ENCODE data around the gene PARD3.

The PARD3 gene

GRCh38 chr10:34789966-34790506, 25.1 kb downstream of the PARD3 start:
- Histone ChIP-seq H3K4me1 (ENCODE audit: control insufficient read depth in 1 of 2, insufficient read depth in 2 of 2, low read length in 2 of 2) (no peaks in the 10 kb centered on the region), H2BK120ac (ENCODE audit: insufficient read depth, low read length, poor library complexity) (no peak overlapping the region), H3K36me3 (ENCODE audit: control insufficient read depth in 1 of 2, insufficient read depth in 2 of 2, low read length in 2 of 2) (no peaks in the 10 kb centered on the region), H3K23ac (ENCODE audit: low read length) (no peak overlapping the region), H4K12ac (ENCODE audit: low read depth, low read length) (no peak overlapping the region), H2AK5ac (ENCODE audit: low read length) (no peak overlapping the region), H4K8ac (ENCODE audit: low read depth, low read length) (no peak overlapping the region), H3K18ac (ENCODE audit: low read length) (no peak overlapping the region), H3K4me2 (ENCODE audit: low read length) (no peak overlapping the region), H3K9ac (ENCODE audit: low read length) (no peak overlapping the region), H2BK5ac (ENCODE audit: low read depth, low read length, poor library complexity) (no peak overlapping the region), H3K9me3 (ENCODE audit: insufficient read depth, low read depth, low read length) (peaks cover 2% of the 10 kb centered on the region), H4K91ac (ENCODE audit: low read depth, low read length) (no peak overlapping the region), H3K27me3 (ENCODE audit: insufficient read depth, low read length) (no peaks in the 10 kb centered on the region), H2AFZ (ENCODE audit: insufficient read depth, low read length, poor library complexity) (no peak overlapping the region), H3K4ac (ENCODE audit: low read depth, low read length) (no peak overlapping the region), H3K4me3 (ENCODE audit: low read depth, low read length) (no peak overlapping the region), H3K27ac (ENCODE audit: low read depth, low read length) (no peak overlapping the region), H3K14ac (ENCODE audit: low read length) (no peak overlapping the region), H2BK12ac (ENCODE audit: low read length) (no peak overlapping the region), H3K79me2 (ENCODE audit: control insufficient read depth, insufficient read depth, low read length, poor library complexity) (peaks cover 3% of the 10 kb centered on the region), H3K79me1 (ENCODE audit: low read length) (no peaks in the 10 kb centered on the region)
- WGBS (ENCODE audit: extremely low coverage, insufficient coverage, insufficient read length): no CpG with 5 or more reads among the region's 4 CpGs
- DNase-seq: no peak

DNA sequence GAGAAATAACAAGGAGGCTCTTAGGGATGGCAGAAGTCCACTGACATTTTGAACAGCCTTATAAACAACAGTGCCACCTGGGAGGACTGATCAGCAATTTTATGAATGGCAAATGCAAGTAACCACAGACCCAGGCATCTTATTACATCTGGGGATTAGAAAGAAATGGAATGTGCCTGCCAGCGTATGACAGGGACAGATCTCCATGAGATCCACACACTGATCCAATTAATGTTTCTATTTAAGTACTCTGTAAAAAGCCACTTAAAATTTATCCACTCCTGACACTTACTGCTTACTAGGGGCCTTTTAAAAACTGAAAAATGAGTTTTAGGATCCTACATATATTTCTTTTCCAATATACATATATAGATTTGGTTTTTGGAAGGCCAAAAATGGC, 28.6 kb downstream of the PARD3 start:
- H3K9me3 ChIP-seq (ENCODE audit: insufficient read depth, low read depth, low read length): no peaks in the 10 kb centered on the region
- no peak overlapping the region for H3K18ac ChIP-seq (ENCODE audit: low read length)
- H3K79me2 ChIP-seq (ENCODE audit: control insufficient read depth, insufficient read depth, low read length, poor library complexity): peaks cover 3% of the 10 kb centered on the region
- H3K14ac ChIP-seq (ENCODE audit: low read length): no peak overlapping the region
- no peak overlapping the region for H2AFZ ChIP-seq (ENCODE audit: insufficient read depth, low read length, poor library complexity)
- H3K4me3 ChIP-seq (ENCODE audit: low read depth, low read length): no peak overlapping the region
- no peak overlapping the region for H3K4ac ChIP-seq (ENCODE audit: low read depth, low read length)
- no peak overlapping the region for H3K4me2 ChIP-seq (ENCODE audit: low read length)
- no peak overlapping the region for H2BK5ac ChIP-seq (ENCODE audit: low read depth, low read length, poor library complexity)
- H3K4me1 ChIP-seq (ENCODE audit: control insufficient read depth in 1 of 2, insufficient read depth in 2 of 2, low read length in 2 of 2): peaks cover 0 to 2% of the 10 kb centered on the region in 2 experiments
- H3K36me3 ChIP-seq (ENCODE audit: control insufficient read depth in 1 of 2, insufficient read depth in 2 of 2, low read length in 2 of 2): no peaks in the 10 kb centered on the region
- no peak overlapping the region for H2BK12ac ChIP-seq (ENCODE audit: low read length)
- H2BK120ac ChIP-seq (ENCODE audit: insufficient read depth, low read length, poor library complexity): no peak overlapping the region
- no peak overlapping the region for H3K23ac ChIP-seq (ENCODE audit: low read length)
- H4K91ac ChIP-seq (ENCODE audit: low read depth, low read length): no peak overlapping the region
- no peaks in the 10 kb centered on the region for H3K79me1 ChIP-seq (ENCODE audit: low read length)
- no peaks in the 10 kb centered on the region for H3K27me3 ChIP-seq (ENCODE audit: insufficient read depth, low read length)
- H4K12ac ChIP-seq (ENCODE audit: low read depth, low read length): no peak overlapping the region
- whole genome bisulfite sequencing (ENCODE audit: extremely low coverage, insufficient coverage, insufficient read length): no CpG with 5 or more reads among the region's 1 CpG
- no peak overlapping the region for H3K27ac ChIP-seq (ENCODE audit: low read depth, low read length)
- H4K8ac ChIP-seq (ENCODE audit: low read depth, low read length): no peak overlapping the region
- no peak overlapping the region for H3K9ac ChIP-seq (ENCODE audit: low read length)
- no peak for DNase-seq
- H2AK5ac ChIP-seq (ENCODE audit: low read length): no peak overlapping the region

DNA sequence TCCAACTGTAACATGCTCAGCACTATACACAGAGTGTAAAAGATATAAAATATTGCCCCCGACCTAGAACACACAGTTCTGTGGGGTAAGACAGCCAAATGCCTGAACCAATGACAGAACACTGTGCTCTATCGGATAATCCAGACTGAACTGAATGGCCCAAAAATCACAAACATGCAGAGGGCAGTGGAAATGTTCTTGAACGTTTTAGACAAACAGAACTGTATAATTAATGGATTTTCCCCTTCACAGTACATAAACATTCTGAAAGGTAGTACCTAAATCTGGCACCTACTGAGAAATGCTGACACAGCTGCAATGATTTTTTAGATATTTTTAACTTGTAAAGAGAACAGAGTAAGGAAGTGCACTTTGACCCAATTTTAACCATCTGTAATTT, 33.4 kb downstream of the PARD3 start:
- Histone ChIP-seq H3K9me3 (ENCODE audit: insufficient read depth, low read depth, low read length) (no peaks in the 10 kb centered on the region), H2BK12ac (ENCODE audit: low read length) (no peak overlapping the region), H3K27me3 (ENCODE audit: insufficient read depth, low read length) (no peaks in the 10 kb centered on the region), H3K23ac (ENCODE audit: low read length) (no peak overlapping the region), H3K9ac (ENCODE audit: low read length) (no peak overlapping the region), H2BK5ac (ENCODE audit: low read depth, low read length, poor library complexity) (no peak overlapping the region), H3K79me1 (ENCODE audit: low read length) (no peaks in the 10 kb centered on the region), H3K4ac (ENCODE audit: low read depth, low read length) (no peak overlapping the region), H3K14ac (ENCODE audit: low read length) (no peak overlapping the region), H3K4me2 (ENCODE audit: low read length) (no peak overlapping the region), H3K18ac (ENCODE audit: low read length) (no peak overlapping the region), H2BK120ac (ENCODE audit: insufficient read depth, low read length, poor library complexity) (no peak overlapping the region), H4K91ac (ENCODE audit: low read depth, low read length) (no peak overlapping the region), H2AFZ (ENCODE audit: insufficient read depth, low read length, poor library complexity) (no peak overlapping the region), H3K4me1 (ENCODE audit: control insufficient read depth in 1 of 2, insufficient read depth in 2 of 2, low read length in 2 of 2) (peaks cover 0 to 2% of the 10 kb centered on the region in 2 experiments), H3K79me2 (ENCODE audit: control insufficient read depth, insufficient read depth, low read length, poor library complexity) (no peaks in the 10 kb centered on the region), H3K4me3 (ENCODE audit: low read depth, low read length) (no peak overlapping the region), H3K36me3 (ENCODE audit: control insufficient read depth in 1 of 2, insufficient read depth in 2 of 2, low read length in 2 of 2) (no peaks in the 10 kb centered on the region), H4K8ac (ENCODE audit: low read depth, low read length) (no peak overlapping the region), H3K27ac (ENCODE audit: low read depth, low read length) (no peak overlapping the region), H4K12ac (ENCODE audit: low read depth, low read length) (no peak overlapping the region), H2AK5ac (ENCODE audit: low read length) (no peak overlapping the region)
- WGBS (ENCODE audit: extremely low coverage, insufficient coverage, insufficient read length): no CpG with 5 or more reads among the region's 3 CpGs
- DNase-seq: no peak

DNA sequence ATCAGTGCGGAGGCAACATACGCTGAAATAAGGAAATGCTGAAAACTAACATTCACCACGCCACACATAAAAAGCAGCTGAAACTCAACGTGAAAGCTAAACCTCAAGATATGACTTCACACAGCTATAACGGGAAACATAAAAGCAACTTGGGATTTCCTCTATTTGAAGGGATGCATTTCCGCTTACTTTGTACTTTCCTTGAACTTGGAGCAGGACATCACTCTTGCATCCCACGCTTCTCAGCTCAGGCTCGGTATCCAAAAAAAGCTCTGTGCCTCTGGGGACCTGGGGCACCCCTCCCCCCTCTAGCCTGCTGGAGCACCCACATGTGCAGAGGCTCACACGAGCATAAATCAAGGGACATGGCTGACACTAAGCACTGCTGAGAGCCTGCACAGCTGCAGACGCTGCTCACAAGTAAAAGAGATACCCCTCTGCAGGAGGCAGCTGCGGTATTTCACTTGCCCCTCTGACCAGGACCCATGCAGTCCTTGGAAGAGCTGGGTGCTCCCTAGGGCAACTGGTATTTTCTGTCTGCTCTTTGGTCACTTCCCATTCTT, 34.2 kb downstream of the PARD3 start:
- Histone ChIP-seq H3K18ac (ENCODE audit: low read length) (no peak overlapping the region), H4K12ac (ENCODE audit: low read depth, low read length) (no peak overlapping the region), H2AFZ (ENCODE audit: insufficient read depth, low read length, poor library complexity) (peak overlapping the region; percentile 23), H3K9me3 (ENCODE audit: insufficient read depth, low read depth, low read length) (no peaks in the 10 kb centered on the region), H3K4me1 (ENCODE audit: control insufficient read depth in 1 of 2, insufficient read depth in 2 of 2, low read length in 2 of 2) (peaks cover 0 to 2% of the 10 kb centered on the region in 2 experiments), H3K23ac (ENCODE audit: low read length) (no peak overlapping the region), H3K14ac (ENCODE audit: low read length) (no peak overlapping the region), H2BK120ac (ENCODE audit: insufficient read depth, low read length, poor library complexity) (no peak overlapping the region), H3K79me2 (ENCODE audit: control insufficient read depth, insufficient read depth, low read length, poor library complexity) (no peaks in the 10 kb centered on the region), H3K27ac (ENCODE audit: low read depth, low read length) (no peak overlapping the region), H3K4me3 (ENCODE audit: low read depth, low read length) (no peak overlapping the region), H2BK5ac (ENCODE audit: low read depth, low read length, poor library complexity) (no peak overlapping the region), H4K91ac (ENCODE audit: low read depth, low read length) (no peak overlapping the region), H4K8ac (ENCODE audit: low read depth, low read length) (no peak overlapping the region), H3K36me3 (ENCODE audit: control insufficient read depth in 1 of 2, insufficient read depth in 2 of 2, low read length in 2 of 2) (no peaks in the 10 kb centered on the region), H2AK5ac (ENCODE audit: low read length) (no peak overlapping the region), H3K4ac (ENCODE audit: low read depth, low read length) (peak overlapping the region; percentile 2), H2BK12ac (ENCODE audit: low read length) (no peak overlapping the region), H3K79me1 (ENCODE audit: low read length) (no peaks in the 10 kb centered on the region), H3K4me2 (ENCODE audit: low read length) (no peak overlapping the region), H3K27me3 (ENCODE audit: insufficient read depth, low read length) (no peaks in the 10 kb centered on the region), H3K9ac (ENCODE audit: low read length) (no peak overlapping the region)
- WGBS (ENCODE audit: extremely low coverage, insufficient coverage, insufficient read length): no CpG with 5 or more reads among the region's 11 CpGs
- DNase-seq: no peak

Data from trophoblast cell (in vitro differentiated cells and primary cell).